Superior temporal gyrus (tissue), 1 donor: ENCODE data around the gene IFITM2.
"Not testable (repeated sequence)": the region's sequence is repeated elsewhere in the genome, so short reads cannot be mapped to it uniquely, and the experiment has no call there.

Experiments used
- DNase-seq: peaks from one replicate; pipeline ENCODE4 v3.0.0-alpha.2; 2016; ENCODE audit errors: extremely low spot score

Gene IFITM2

GRCh38 chr11:308740-309665 lies 1.4 kb downstream of the IFITM2 start:
- not testable (repeated sequence) for DNase-seq

GRCh38 chr11:309979-310572 lies 2.5 kb downstream of the IFITM2 start:
- not testable (repeated sequence) for DNase-seq

DNA sequence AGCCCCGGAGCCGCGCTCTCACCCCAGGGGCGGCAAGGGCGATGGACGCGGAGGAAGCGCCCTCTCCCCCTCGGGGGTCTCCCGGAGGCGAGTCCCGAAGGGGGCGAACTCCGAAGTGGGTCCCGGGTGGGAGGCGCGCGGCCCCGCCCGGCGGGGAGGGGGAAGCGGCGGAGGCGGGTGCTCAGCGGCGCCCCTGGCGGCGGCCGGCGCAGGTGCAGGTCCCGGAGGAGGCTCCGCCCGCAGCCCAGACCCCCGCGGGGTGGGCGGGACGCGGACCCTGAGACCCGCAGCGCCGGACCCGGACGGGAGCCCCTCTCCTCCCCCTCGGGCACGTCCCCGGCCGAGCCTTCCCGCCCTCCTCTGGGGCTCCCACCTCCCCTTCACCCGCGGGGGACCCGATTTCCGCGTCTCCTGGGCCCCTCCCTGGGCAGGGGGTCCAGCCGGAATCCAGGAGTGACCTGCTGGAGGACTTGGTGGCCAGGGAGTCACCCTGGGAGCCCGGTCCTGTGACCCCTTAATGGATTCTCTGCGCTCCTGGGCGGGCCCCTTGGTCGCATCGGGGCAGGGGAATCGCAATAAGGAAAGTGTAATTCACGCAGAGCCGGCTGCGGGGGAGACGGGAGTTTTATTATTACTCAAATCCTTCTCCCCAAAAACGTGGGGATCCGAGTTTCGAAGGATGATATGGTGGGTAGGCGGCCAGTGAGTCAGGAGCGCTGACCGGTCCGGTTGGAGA lies 3.6 kb downstream of the IFITM2 start:
- not testable (repeated sequence) for DNase-seq

GRCh38 chr11:312092-312816 lies 4.6 kb downstream of the IFITM2 start:
- no peak for DNase-seq

- DNase-seq = no peak
Observed at GRCh38 chr11:313304-313786, 5.7 kb downstream of the IFITM2 start.

DNA sequence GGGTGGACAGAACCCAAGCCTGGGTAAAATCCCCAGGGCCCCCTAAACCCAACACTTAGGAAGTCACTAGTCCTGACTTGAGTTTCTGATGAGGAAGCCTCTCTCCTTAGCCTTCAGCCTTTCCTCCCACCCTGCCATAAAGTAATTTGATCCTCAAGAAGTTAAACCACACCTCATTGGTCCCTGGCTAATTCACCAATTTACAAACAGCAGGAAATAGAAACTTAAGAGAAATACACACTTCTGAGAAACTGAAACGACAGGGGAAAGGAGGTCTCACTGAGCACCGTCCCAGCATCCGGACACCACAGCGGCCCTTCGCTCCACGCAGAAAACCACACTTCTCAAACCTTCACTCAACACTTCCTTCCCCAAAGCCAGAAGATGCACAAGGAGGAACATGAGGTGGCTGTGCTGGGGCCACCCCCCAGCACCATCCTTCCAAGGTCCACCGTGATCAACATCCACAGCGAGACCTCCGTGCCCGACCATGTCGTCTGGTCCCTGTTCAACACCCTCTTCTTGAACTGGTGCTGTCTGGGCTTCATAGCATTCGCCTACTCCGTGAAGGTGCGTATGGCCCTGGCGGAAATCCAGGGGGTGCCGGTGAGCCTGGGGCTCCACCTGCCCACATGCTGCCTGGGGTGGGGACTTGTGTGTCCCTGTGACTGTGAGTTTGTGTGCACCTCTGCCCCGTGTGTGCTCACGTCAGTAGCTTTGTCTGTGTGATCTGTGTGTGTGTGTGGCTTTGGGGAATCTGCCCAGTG lies 6.4 kb downstream of the IFITM2 start, which contains the start of gene IFITM1:
IFITM1 (plus strand) TSS at position 254 of the 767 bp plus-strand sequence; CDS start at position 385, 131 bp downstream.
- no peak for DNase-seq

DNA sequence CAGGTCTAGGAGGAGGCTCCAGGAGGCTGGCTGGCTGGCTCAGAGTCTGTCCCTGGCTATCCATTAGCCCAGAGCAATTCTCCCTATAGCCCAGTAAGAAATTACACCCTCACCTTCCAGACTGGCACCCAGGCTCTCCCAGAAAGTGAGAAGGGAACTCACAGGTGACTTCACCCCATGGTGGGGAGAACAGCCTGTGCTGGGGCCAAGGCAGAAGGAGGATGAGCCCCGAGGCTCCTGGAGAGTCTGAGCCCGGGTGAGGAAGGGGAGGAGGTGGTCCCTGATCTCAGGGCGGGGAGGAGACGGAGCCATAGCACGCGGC lies 6.9 kb downstream of the IFITM2 start:
- DNase-seq = not testable (repeated sequence)

DNA sequence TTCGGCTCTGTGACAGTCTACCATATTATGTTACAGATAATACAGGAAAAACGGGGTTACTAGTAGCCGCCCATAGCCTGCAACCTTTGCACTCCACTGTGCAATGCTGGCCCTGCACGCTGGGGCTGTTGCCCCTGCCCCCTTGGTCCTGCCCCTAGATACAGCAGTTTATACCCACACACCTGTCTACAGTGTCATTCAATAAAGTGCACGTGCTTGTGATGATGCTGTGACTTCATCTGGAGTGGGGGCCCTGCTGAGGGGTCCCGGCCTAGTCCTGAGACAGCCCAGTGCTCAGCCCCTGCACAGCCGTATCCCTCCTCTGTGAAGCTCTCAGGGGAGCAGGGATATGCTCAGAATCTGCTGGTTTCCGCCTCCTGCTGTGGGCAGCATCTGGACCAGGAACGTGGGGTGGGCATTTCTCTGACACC lies 7.5 kb downstream of the IFITM2 start:
- no peak for DNase-seq

GRCh38 chr11:315516-315994 lies 7.9 kb downstream of the IFITM2 start:
- no peak for DNase-seq

DNA sequence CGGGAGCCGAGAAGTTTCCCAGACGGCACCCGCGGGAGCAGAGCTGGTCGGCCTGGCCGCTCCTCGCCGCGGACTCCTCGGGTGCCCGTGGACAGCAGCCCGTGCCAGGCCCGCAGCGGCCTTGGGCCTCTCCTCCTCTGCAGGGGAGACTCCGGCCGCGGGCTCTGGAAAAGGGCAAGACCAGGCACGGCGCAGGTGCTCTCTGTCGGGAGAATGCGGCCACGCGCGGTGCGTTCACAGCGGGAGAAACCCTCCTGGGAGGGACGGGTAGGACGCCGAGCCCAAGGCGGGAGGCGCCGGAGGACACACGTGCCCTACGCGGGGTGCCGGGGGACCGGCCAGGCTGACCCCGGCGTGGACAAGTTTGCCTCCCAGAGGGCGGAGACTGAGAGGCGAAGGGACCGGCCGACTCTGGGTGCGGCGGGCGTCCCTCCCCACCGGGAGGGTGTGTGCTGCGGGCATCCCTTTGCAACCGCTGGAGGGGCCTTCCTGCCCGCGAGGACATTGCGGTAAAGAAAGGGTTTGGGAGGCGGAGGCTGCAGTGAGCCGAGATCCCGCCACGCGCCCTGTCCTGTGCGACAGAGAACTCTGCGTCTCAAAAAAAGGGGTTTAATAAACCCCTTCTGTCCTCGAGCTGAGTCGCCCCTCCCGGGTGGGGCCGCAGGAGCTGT lies 8.6 kb downstream of the IFITM2 start:
- DNase-seq = no peak

GRCh38 chr11:316891-317301 lies 9.3 kb downstream of the IFITM2 start:
- no peak for DNase-seq

- DNase-seq = not testable (repeated sequence)
Observed at GRCh38 chr11:317668-318404, 10.2 kb downstream of the IFITM2 start.

- DNase-seq = not testable (repeated sequence)
Observed at GRCh38 chr11:318405-319120, 10.9 kb downstream of the IFITM2 start.

DNA sequence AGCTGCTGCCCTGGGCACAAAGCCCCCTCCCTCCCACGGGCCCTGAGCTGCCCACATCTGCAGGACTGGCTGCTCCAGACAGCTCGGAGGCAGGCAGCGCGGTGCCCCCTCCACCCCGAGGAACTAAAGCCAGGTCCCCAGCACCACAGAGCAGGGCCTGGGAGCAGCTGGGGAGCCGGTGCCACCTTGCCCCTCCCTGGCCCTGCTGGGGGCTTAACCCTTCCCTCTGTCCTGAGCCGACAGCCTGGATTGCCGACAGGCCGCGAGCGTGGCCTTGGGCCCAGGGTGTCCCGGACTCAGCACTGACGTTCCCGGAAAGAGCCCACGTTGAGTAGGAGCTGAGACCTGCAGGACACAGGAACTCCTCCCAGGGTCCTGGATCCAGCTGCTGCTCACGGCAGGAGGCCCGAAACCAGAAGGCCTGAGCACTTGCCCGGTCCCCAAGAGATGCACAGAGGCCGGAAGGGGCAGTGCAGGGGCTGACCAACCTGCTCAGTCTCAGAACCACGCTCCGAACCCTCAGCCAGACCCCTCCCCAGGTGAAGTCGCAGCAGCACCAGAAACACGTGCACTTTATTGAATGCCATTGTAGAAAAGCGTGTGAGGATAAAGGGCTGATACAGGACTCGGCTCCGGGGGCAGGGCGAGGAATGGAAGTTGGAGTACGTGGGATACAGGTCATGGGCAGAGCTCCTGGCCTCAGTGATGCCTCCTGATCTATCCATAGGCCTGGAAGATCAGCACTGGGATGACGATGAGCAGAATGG lies 11.7 kb downstream of the IFITM2 start:
- not testable (repeated sequence) for DNase-seq

GRCh38 chr11:319888-320273 lies 12.3 kb downstream of the IFITM2 start:
- not testable (repeated sequence) for DNase-seq

- DNase-seq = no peak
Observed at GRCh38 chr11:324156-324555, 16.5 kb downstream of the IFITM2 start.

GRCh38 chr11:324593-325517 lies 17.2 kb downstream of the IFITM2 start:
- not testable (repeated sequence) for DNase-seq
